HUES48 (cell line): ENCODE measurements around the gene SUCO.

Experiments used
- H3K27ac ChIP-seq: one replicate; pipeline ENCODE4 v1.7.0; 2013; ENCODE audit warnings: low read depth, low read length, inconsistent platforms
- H3K27me3 ChIP-seq: 2 replicates; pipeline ENCODE4 v1.6.1; 2013; ENCODE audit warnings: mild to moderate bottlenecking, low read length; ENCODE audit not compliant: control insufficient read depth, insufficient read depth
- H3K36me3 ChIP-seq: 2 replicates; pipeline ENCODE4 v1.6.1; 2013; ENCODE audit warnings: low read length; ENCODE audit not compliant: control insufficient read depth, insufficient read depth
- H3K4me1 ChIP-seq: 2 replicates; pipeline ENCODE4 v1.6.1; 2013; ENCODE audit warnings: mild to moderate bottlenecking, low read length; ENCODE audit not compliant: control insufficient read depth, insufficient read depth
- H3K4me3 ChIP-seq: 2 replicates; pipeline ENCODE4 v1.5.1; 2013; ENCODE audit warnings: mild to moderate bottlenecking, low read depth, low read length
- H3K9ac ChIP-seq: 2 replicates; pipeline ENCODE4 v1.6.1; 2013; ENCODE audit warnings: mild to moderate bottlenecking, low read depth, low read length, moderate library complexity
- H3K9me3 ChIP-seq: 2 replicates; pipeline ENCODE4 v1.6.1; 2013; ENCODE audit warnings: low read length; ENCODE audit not compliant: control insufficient read depth, insufficient read depth

Gene SUCO

GRCh38 chr1:172629638-172630037 lies 96.7 kb downstream of the SUCO start:
- Histone ChIP-seq H3K27me3 (no peaks in the 10 kb centered on the region), H3K36me3 (no peaks in the 10 kb centered on the region), H3K9me3 (peaks cover 8% of the 10 kb centered on the region; the same call in 1 of the 2 replicates), H3K4me1 (no peaks in the 10 kb centered on the region), H3K27ac (no peak overlapping the region), H3K4me3 (no peak overlapping the region), H3K9ac (no peak overlapping the region)

GRCh38 chr1:172630056-172630818 lies 97.3 kb downstream of the SUCO start:
- H3K4me3 ChIP-seq: no peak overlapping the region
- H3K9ac ChIP-seq: no peak overlapping the region
- no peaks in the 10 kb centered on the region for H3K27me3 ChIP-seq
- H3K27ac ChIP-seq: no peak overlapping the region
- H3K4me1 ChIP-seq: no peaks in the 10 kb centered on the region
- peaks cover 8% of the 10 kb centered on the region; the same call in 1 of the 2 replicates for H3K9me3 ChIP-seq
- no peaks in the 10 kb centered on the region for H3K36me3 ChIP-seq

- H3K27me3 ChIP-seq: no peaks in the 10 kb centered on the region
- H3K4me3 ChIP-seq: no peak overlapping the region
- H3K27ac ChIP-seq: no peak overlapping the region
- H3K9me3 ChIP-seq: peaks cover 8% of the 10 kb centered on the region; the same call in 1 of the 2 replicates
- H3K4me1 ChIP-seq: no peaks in the 10 kb centered on the region
- H3K9ac ChIP-seq: no peak overlapping the region
- no peaks in the 10 kb centered on the region for H3K36me3 ChIP-seq
These were observed 97.9 kb downstream of the SUCO start for GRCh38 chr1:172630868-172631267.

GRCh38 chr1:172637522-172637921 lies 104.6 kb downstream of the SUCO start:
- H3K9ac ChIP-seq: no peak overlapping the region
- no peaks in the 10 kb centered on the region for H3K36me3 ChIP-seq
- no peak overlapping the region for H3K4me3 ChIP-seq
- H3K4me1 ChIP-seq: peaks cover 9% of the 10 kb centered on the region; the same call in 1 of the 2 replicates
- H3K27me3 ChIP-seq: no peaks in the 10 kb centered on the region
- H3K9me3 ChIP-seq: no peaks in the 10 kb centered on the region
- H3K27ac ChIP-seq: no peak overlapping the region

GRCh38 chr1:172638249-172638648 lies 105.3 kb downstream of the SUCO start:
- H3K9ac ChIP-seq: no peak overlapping the region
- H3K27ac ChIP-seq: peak overlapping the region; percentile 72
- peaks cover 9% of the 10 kb centered on the region; the same call in 1 of the 2 replicates for H3K4me1 ChIP-seq
- no peaks in the 10 kb centered on the region for H3K9me3 ChIP-seq
- H3K27me3 ChIP-seq: no peaks in the 10 kb centered on the region
- H3K36me3 ChIP-seq: no peaks in the 10 kb centered on the region
- H3K4me3 ChIP-seq: no peak overlapping the region

- Histone ChIP-seq H3K36me3 (no peaks in the 10 kb centered on the region), H3K9me3 (no peaks in the 10 kb centered on the region), H3K27ac (peak overlapping the region; percentile 72), H3K4me3 (no peak overlapping the region), H3K9ac (no peak overlapping the region), H3K4me1 (peaks cover 9% of the 10 kb centered on the region; the same call in 1 of the 2 replicates), H3K27me3 (no peaks in the 10 kb centered on the region)
These were observed 106.2 kb downstream of the SUCO start for GRCh38 chr1:172638885-172639831.

- Histone ChIP-seq H3K4me1 (peaks cover 9% of the 10 kb centered on the region; the same call in 1 of the 2 replicates), H3K27me3 (no peaks in the 10 kb centered on the region), H3K9me3 (no peaks in the 10 kb centered on the region), H3K27ac (no peak overlapping the region), H3K4me3 (no peak overlapping the region), H3K36me3 (no peaks in the 10 kb centered on the region), H3K9ac (no peak overlapping the region)
These were observed 107.2 kb downstream of the SUCO start for GRCh38 chr1:172640111-172640510.

- Histone ChIP-seq H3K27me3 (no peaks in the 10 kb centered on the region), H3K36me3 (no peaks in the 10 kb centered on the region), H3K4me1 (peaks cover 9% of the 10 kb centered on the region; the same call in 1 of the 2 replicates), H3K9me3 (no peaks in the 10 kb centered on the region), H3K9ac (no peak overlapping the region), H3K4me3 (no peak overlapping the region), H3K27ac (no peak overlapping the region)
These were observed 108.5 kb downstream of the SUCO start for GRCh38 chr1:172641492-172641891.

- peaks cover 9% of the 10 kb centered on the region; the same call in 1 of the 2 replicates for H3K4me1 ChIP-seq
- H3K27me3 ChIP-seq: no peaks in the 10 kb centered on the region
- H3K9ac ChIP-seq: no peak overlapping the region
- no peaks in the 10 kb centered on the region for H3K9me3 ChIP-seq
- H3K4me3 ChIP-seq: no peak overlapping the region
- no peak overlapping the region for H3K27ac ChIP-seq
- no peaks in the 10 kb centered on the region for H3K36me3 ChIP-seq
These were observed 110.0 kb downstream of the SUCO start for GRCh38 chr1:172642970-172643369.

- Histone ChIP-seq H3K4me1 (no peaks in the 10 kb centered on the region), H3K27ac (no peak overlapping the region)
These were observed 113.7 kb downstream of the SUCO start for GRCh38 chr1:172646653-172647052.

More at GRCh38 chr1:172646653-172647052, 113.7 kb downstream of the SUCO start:
- H3K4me3 ChIP-seq: no peak overlapping the region
- H3K36me3 ChIP-seq: no peaks in the 10 kb centered on the region
- H3K9ac ChIP-seq: no peak overlapping the region
- H3K9me3 ChIP-seq: no peaks in the 10 kb centered on the region
- H3K27me3 ChIP-seq: no peaks in the 10 kb centered on the region
